ENCODE data around the gene CACNG4.
A peak's percentile ranks its signal among the peaks of the same experiment; 100 is the strongest.
"Not testable (repeated sequence)": the region's sequence is repeated elsewhere in the genome, so short reads cannot be mapped to it uniquely, and the experiment has no call there.

Gene CACNG4

DNA sequence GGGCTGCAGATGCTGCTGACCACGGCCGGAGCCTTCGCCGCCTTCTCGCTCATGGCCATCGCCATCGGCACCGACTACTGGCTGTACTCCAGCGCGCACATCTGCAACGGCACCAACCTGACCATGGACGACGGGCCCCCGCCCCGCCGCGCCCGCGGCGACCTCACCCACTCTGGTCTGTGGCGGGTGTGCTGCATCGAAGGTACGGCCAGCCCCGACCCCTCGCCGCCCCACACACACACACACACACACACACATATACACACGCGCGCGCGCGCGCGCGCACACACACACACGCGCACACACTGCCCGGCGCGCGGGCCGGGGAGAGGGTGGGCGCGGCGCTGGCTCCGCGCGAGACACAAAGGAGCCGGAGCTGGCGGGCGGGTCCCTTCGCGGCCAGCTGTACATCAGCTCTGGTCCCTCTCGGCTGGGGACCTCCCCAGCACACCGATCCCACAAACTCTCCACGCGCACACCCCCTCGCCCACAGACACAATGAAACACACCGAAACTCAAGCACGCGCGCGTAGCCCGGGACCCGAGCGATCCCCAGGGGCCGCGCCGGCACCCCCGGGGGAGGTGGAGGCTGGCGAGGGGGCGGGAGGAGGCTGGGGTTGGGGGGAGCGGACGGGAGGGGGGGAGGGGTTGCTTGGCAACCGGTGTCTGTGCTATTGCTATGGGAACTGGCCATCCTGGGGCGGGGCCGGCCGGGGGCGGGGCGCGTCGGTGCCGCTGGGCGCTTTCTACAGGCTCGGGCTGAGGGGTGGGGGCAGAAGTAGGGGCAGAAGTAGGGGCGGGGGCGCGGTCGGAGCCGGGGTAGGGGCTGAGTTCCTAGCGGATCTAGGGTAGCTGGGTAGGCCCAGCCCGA lies 658 bp downstream of the CACNG4 start:
- DNase-seq = peak; percentile 58

GRCh38 chr17:66965801-66966262 lies 1.3 kb downstream of the CACNG4 start:
- no peak for DNase-seq

GRCh38 chr17:66966298-66966697 lies 1.8 kb downstream of the CACNG4 start:
- DNase-seq = no peak

DNA sequence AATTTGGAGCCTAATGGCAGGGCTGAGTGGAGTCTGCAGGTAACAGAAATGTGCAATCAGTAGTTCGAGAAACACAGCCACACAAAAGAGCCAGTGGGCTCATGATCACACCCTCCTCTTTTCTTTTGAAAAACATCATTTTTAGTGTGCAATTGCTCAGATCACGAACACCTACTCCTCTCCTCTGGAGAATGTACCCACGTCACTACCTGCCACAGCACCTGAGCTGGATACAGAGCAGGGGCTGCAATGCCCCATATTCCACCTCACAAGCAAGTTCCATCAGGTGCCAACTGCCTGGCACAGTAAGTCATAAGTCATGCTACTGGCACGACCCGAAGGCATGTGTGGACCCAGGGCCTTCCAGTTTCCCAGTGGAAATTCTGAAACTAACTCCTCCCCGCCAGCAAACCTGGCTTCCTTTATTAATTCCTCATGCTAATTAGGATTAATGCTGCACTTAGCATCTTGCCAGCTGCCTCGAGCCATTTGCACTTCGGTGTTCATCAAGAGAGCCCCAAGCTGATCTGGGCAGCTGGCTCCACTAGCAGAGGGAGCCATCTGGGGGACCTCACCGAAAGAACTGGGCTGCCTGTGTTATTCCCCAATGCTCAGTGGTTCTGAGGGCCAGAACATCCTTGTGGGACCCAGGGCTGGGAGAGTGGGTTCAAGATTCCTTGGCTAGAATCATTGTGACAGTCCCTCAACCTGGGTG lies 2.4 kb downstream of the CACNG4 start:
- no peak for DNase-seq

DNA sequence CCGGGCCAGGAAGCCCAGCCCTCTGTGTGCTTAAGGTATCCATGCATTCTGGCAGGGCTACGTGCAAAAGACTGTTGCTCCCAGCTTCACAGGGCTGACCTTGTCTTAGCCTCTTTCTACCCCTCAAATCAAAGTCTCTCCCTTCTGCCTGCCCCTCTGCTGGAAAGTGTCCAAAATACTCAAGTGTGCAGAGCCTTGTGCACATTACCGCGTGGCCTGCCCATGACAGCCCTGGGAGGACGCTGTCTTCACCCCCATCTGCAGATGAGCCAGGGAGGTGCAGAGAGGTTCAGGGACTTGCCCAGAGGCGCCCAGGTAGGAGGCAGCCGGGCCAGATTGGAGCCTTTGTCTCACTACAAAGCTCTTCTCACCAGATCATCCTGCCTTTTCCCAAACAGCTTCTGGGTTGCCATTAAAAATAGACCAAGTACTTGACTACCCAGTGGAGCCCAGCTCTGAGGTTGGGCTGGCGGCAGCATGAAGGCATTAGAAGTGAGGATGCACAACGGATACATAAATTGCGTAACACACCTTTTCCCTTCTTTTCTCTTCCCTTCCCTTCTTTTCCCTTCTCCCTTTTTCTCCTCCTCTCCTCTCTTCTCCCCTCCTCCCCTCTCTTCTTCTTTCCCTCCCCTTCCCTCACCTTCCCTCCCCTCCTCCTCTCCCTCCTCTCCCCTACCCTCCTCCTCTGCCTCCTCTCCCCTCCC lies 3.5 kb downstream of the CACNG4 start:
- no peak for DNase-seq

- DNase-seq = no peak
These were observed 4.4 kb downstream of the CACNG4 start for GRCh38 chr17:66968916-66969315.

DNA sequence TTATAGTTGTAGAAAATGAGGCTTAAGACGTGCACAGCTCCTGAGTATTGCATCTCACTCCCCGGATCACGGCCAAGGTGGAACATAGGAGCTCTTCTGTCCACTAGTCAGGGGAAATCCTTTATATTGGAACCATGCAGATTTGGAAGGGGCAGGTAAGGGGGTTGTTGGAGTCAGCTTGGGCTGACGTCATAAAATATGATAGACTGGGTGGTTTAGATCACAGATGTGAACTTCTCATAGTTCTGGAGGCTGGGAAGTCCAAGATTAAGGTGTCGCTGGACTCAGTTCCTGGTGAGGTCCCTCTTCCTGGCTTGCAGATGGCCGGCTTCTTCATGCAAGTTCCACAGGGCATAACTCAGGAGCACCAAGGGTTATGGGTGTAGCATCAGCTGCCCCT lies 5.6 kb downstream of the CACNG4 start:
- no peak for DNase-seq

DNA sequence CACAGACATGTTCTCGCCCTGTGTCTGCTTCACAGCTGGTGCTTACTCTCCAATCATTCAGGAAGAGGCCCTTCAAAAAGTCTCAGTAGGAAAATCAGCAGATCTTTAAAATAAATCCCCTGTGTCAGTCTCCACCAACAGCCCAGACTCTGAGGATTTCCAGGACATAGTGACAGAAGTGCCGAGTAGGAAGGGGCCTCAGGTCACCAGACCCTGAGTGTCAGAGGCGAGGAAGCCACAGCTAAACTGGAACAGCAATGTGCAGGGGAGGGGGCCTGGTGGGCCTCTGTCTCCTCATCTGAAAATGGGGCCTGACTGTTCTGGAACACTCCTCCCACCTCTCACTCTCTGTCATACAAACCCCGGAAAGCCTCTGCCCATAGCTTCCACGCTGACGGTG lies 6.3 kb downstream of the CACNG4 start:
- no peak for DNase-seq

GRCh38 chr17:66971264-66971663 lies 6.8 kb downstream of the CACNG4 start:
- no peak for DNase-seq

DNA sequence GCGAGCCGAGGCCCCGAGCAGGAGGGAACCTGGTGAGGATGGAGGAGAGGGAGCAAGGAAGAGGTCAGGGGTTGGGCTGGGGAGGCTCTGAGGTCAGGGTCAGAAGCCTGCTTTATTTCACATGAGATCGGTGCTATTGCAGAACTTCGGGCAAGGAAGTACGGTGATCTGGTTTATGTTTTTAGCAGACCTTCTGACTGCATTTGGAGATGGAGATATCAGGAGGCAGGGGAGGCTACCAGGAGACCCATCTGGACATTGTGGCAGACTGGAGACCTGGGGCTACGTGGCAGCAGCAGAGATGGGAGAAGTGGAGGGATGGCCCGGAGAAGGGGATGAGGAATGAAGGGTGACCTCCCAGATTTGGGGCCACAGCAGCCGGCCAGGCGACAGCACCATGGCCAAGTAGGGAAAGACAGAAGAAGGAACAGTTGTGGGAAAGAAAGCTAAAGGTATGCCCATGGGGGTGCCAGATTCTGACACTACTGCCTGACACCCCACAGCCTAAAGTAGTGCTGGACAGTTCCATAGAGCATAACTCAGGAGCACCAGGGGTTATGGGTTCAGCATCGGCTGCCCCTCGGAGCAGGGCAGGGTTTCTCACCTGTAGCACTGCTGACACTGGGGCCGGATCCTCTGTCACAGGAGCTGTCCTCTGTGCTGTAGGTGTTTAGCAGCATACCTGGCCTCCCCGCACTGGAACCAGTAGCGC lies 7.4 kb downstream of the CACNG4 start:
- DNase-seq = no peak

DNA sequence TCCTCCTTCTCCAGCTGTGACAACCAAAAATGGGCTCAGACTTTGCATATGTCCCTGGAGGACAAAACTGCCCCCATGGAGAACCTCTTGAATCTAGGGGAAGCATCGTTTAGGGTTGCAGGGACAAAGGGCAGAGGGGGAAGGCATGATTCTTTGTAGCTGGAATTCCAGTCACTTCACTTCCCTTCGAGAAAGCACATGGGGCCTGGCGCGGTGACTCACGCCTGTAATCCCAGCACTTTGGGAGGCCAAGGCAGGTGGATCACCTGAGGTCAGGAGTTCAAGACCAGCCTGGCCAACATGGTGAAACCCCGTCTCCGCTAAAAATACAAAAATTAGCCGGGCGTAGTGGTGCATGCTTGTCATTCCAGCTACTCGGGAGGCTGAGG lies 7.9 kb downstream of the CACNG4 start:
- DNase-seq = not testable (repeated sequence)

DNA sequence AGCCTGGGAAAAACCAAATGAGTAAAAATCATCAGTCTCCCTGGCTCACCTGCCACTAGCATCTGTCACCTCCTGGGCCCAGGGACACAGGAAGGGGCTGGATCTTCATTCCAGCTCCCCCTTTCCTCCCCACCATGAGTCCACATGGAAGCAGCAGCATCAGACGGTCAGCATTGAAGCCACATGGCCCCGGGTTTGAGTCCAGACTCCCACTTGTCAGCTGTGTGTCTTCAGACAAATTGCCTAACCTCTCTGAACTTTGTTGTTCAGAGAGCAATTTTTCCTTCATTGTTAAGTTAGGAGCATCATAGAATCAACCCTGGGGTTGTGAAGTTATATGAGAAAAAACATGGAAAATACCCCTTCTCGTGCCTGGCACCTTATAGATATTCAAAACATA lies 10.7 kb downstream of the CACNG4 start:
- DNase-seq = no peak

GRCh38 chr17:66975614-66976378 lies 11.3 kb downstream of the CACNG4 start:
- peak; percentile 35 for DNase-seq

DNA sequence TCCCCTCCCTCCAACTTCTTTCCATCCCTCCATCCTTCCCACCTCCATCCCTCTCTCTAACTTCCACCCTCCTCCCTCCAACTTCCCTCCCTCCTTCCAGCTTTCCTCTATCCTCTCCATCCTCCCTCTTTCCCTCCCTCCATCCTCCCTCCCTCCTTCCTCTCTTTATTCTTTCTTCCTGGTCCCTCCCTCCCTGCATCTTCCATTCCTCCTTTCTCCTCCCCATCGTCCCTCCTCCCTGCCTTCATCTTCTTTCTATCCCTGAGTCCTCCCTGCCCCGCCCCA lies 11.8 kb downstream of the CACNG4 start:
- DNase-seq = no peak

GRCh38 chr17:66976781-66977201 lies 12.3 kb downstream of the CACNG4 start:
- DNase-seq = no peak

- no peak for DNase-seq
These were observed 14.1 kb downstream of the CACNG4 start for GRCh38 chr17:66978514-66979061.

- no peak for DNase-seq
These were observed 16.4 kb downstream of the CACNG4 start for GRCh38 chr17:66980896-66981295.

GRCh38 chr17:66981983-66982508 lies 17.5 kb downstream of the CACNG4 start:
- DNase-seq = no peak

DNA sequence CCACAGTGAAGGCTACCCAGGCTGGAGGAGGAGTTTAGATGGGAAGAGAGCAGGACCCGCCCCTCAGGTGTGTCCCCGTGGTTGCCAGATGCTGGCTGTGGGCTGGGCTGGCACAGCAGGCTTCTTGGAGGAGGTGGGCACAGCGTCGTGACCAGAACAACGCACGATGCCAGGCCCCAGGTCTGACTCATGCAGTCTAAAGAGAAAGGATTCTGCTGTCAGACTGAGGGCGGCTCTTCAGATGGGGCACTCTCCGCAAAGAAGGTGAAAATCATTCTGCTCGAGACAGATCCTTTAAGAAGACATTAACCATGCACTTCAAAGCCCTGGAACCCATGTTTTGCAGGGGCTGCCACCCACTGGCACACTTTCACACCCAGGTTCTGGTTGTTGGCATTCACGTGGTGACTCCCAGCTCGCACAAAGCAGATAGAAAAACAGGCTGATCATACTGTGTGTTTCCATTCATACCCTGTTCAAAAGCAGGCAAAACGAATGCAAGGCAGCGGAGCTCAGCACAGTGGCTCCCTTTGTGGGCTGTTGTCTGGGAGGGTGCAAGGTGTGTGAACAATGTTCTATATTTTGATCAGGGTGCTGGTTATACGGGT lies 19.0 kb downstream of the CACNG4 start:
- no peak for DNase-seq

DNA sequence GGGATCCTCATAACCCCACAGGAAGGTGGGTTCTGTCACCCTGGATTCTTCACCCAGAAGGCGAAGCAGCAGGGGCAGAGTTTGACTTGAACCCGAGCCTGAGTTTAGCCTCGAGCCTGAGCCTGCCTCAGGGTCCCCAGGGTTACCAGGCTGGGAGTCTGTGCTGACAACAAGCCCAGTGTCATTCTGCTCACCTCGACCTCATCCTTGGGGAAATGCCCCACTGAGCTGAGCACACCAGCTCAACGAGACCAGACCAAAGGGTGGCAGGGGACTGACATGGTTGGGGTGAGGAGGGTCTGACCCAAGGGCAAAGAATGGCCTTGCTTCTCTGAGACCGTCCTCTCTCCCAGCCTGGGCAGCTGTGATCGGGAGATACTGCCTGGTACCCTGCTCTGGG lies 20.2 kb downstream of the CACNG4 start:
- no peak for DNase-seq

Measured in stimulated activated CD8-positive, alpha-beta memory T cell treated with anti-CD3 and anti-CD28 coated beads, Interleukin-4, amount 100 ng/mL, for 48 hours (primary cell).